ENCODE data around the gene SCAMP3. TPM values are rescaled to one million over a fixed set of nuclear protein-coding genes. Genes with fewer than 3 reads are reported as not detected.

SCAMP3 gene
- total and polyA plus RNA-seq, 10 of the 15 experiments (the other 5 are each of a cell fraction or from before 2014, with no cell fraction given): 17.2 to 133 (median 87.3) TPM

GRCh38 chr1:155245163-155245524 is 17.0 kb downstream of the SCAMP3 start:
- H3K79me2 ChIP-seq (ENCODE audit: control insufficient read depth, insufficient read depth, low read length): peaks cover 13% of the 10 kb centered on the region
- intact Hi-C loops (cut with micrococcal nuclease; ENCODE audit: unreplicated experiment): no loop called here
- TF ChIP-seq BHLHE40 (IDR thresholded peaks at IDR 0.05; ENCODE audit: borderline replicate concordance in 1 of 2, low read depth in 2 of 2, low read length in 1 of 2) (no peak), SMC3 (IDR thresholded peaks at IDR 0.05; ENCODE audit: borderline replicate concordance, low read length) (no peak), RBBP5 (conservative IDR thresholded peaks at IDR 0.05) (no peak), EZH2 (IDR thresholded peaks at IDR 0.05; ENCODE audit: borderline replicate concordance, control insufficient read depth, low read depth, low read length) (no peak), USF1 (IDR thresholded peaks at IDR 0.05; ENCODE audit: borderline replicate concordance, extremely low read length, insufficient read depth, low read depth, low read length) (no peak), FOS (IDR thresholded peaks at IDR 0.05; ENCODE audit: borderline replicate concordance, extremely low read depth, insufficient read length) (no peak), POLR2AphosphoS2 (IDR thresholded peaks at IDR 0.05; ENCODE audit: low read depth, low read length) (no peak), SMAD1 (IDR thresholded peaks at IDR 0.05; ENCODE audit: low read depth, partially characterized antibody) (no peak), NRF1 (conservative IDR thresholded peaks at IDR 0.05; ENCODE audit: low read depth, low read length) (no peak), SP1 (IDR thresholded peaks at IDR 0.05; ENCODE audit: low read depth, low read length) (no peak), KLF5 (IDR thresholded peaks at IDR 0.05; ENCODE audit: partially characterized antibody) (no peak), PKNOX1 (IDR thresholded peaks at IDR 0.05) (no peak), IRF4 (IDR thresholded peaks at IDR 0.05; ENCODE audit: low read depth, low read length) (no peak), JUNB (IDR thresholded peaks at IDR 0.05) (no peak), EGR1 (IDR thresholded peaks at IDR 0.05; ENCODE audit: borderline replicate concordance in 1 of 2, low read depth in 2 of 2, low read length in 2 of 2) (no peak), NBN (IDR thresholded peaks at IDR 0.05) (no peak), TAF1 (IDR thresholded peaks at IDR 0.05; ENCODE audit: borderline replicate concordance, low read depth, low read length) (no peak), NR2C2 (IDR thresholded peaks at IDR 0.05; ENCODE audit: borderline replicate concordance, control insufficient read depth, insufficient read length, low read depth) (no peak)
- BruUV-seq (replicated peaks): no TSS peak
- ATAC-seq (no peak), FAIRE-seq (no peak), DNase-seq (ENCODE audit: low read depth, low spot score) (no peak)
- in situ Hi-C loops (cut with MboI): no loop called here
- H2AFZ ChIP-seq (ENCODE audit: control insufficient read depth, low read depth, low read length): peak overlapping the region; percentile 97
- H3K4me3 ChIP-seq: peak overlapping the region; percentile 65; the same call in 1 of the 2 replicates
- WGBS (ENCODE audit: insufficient coverage, insufficient replicate concordance, low lambda C conversion rate, missing lambda C conversion rate): 78% methylated on average over 8 of the region's 8 CpGs
- CTCF ChIA-PET: interaction anchor here (0.9 to 5.5 kb wide), 8 partner anchors 9 to 79 kb away, joined by 3 to 26 read pairs (median 6); partner anchors contain the start of genes KRTCAP2, MTX1 and THBS3
- no peaks in the 10 kb centered on the region for H3K9me3 ChIP-seq (replicated peaks; ENCODE audit: control insufficient read depth, insufficient read depth, low read length)
- SMC1A ChIA-PET (ENCODE audit: uncharacterized antibody, unreplicated experiment): interaction anchor here (1.6 to 2.4 kb wide), 2 partner anchors 38 to 78 kb away, joined by 4 to 9 read pairs; partner anchors contain the start of genes MTX1 and THBS3
- POLR2A ChIA-PET: interaction anchor here (0.8 to 2.6 kb wide), 9 partner anchors 10 to 79 kb away, joined by 3 to 12 read pairs (median 5); partner anchors contain the start of genes CLK2, ENTREP3, KRTCAP2 and SCAMP3
- H3K4me2 ChIP-seq (ENCODE audit: control insufficient read depth, insufficient read depth): peak overlapping the region; percentile 85
- H3K9ac ChIP-seq (ENCODE audit: control insufficient read depth, insufficient read depth, low read length): peak overlapping the region; percentile 76
- H4K20me1 ChIP-seq (ENCODE audit: control insufficient read depth, insufficient read depth): no peaks in the 10 kb centered on the region
- no peaks in the 10 kb centered on the region for H3K36me3 ChIP-seq (ENCODE audit: control insufficient read depth in 2 of 2, insufficient read depth in 2 of 2, low read length in 1 of 2)
- peaks cover 14% of the 10 kb centered on the region for H3K4me1 ChIP-seq (ENCODE audit: control insufficient read depth, insufficient read depth, low read length)
- RAD21 ChIA-PET (ENCODE audit: unreplicated experiment): interaction anchor here (1.1 kb wide), 1 partner anchor 79 kb away, joined by 4 read pairs; no protein-coding TSS in a partner anchor
- H3K27ac ChIP-seq (ENCODE audit: control insufficient read depth, insufficient read depth): peak overlapping the region; percentile 79
- no peaks in the 10 kb centered on the region for H3K27me3 ChIP-seq (replicated peaks in 1 of 2; ENCODE audit: control insufficient read depth in 2 of 2, insufficient read depth in 2 of 2, low read length in 1 of 2)

All from GM12878 (cell line).